Activated T-cell treated with anti-CD3 and anti-CD28 coated beads, Interleukin-2, amount 50 U/mL, for 48 hours (primary cell): ENCODE data around the gene EHHADH.
"Not testable (repeated sequence)": the region's sequence is repeated elsewhere in the genome, so short reads cannot be mapped to it uniquely, and the experiment has no call there.

ENCODE experiments used
- DNase-seq, 2 experiments: peaks; one replicate each; pipeline ENCODE4 v3.0.0-alpha.2; 2020

EHHADH gene

DNA sequence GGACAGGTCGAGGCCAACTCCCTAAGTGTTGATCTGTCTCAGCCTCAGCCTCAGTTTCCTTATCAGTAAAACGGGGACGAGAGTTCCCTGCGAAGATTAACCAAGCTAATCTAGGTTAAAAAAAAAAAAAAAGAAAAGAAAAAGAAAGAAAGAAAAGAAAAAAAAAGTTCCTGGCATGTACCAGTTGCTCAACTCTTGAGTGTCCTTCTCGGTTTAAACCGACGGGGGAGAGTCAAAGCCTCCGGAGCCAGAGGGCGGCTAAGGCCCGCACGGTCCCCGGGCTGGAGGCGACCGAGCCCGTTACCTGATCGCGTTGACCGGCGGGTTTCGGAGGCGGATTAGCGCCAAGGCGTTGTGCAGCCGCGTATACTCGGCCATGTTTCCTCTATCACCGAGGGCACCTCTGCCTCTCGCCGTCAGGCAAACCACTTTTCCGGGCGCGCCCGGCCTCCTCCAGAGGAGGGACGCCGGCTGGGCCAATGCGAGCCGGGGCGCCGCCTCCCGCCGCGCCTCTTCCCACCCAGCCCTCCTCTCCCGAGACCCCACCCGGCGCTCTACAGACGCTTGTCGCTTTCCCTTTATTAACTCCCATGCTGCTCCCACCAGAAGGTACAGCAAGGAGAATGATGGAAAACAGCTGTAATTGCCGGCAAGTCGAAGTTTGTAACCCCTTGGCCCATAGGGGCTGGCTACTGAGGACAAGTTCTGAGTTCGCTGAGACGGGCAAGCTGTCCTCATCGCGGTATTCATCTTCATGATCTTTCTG lies at the start of gene EHHADH:
EHHADH (minus strand) TSS at position 405 of the 766 bp plus-strand sequence; CDS start at position 378, 27 bp downstream.
- peak; percentile 68 to 75 for DNase-seq

DNA sequence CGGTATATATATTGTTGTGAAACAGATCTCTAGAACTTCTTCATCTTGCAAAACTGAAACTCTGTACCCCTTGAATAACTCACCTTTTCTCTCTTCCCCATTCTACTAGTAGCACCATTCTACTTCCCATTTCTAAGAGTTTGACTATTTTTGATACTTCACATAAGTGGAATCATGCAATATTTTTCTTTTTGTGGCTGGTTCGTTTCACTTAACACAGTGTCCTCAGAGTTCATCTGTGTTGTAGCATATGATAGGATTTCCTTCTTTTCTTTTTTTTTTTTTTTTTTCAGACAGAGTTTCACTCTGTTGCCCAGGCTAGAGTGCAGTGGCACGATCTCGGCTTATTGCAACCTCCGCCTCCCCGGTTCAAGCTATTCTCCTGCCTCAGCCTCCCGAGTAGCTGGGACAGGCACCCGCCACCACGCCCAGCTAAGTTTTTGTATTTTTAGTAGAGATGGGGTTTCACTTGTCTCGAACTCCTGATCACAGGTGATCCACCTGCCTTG lies 46.1 kb upstream of the EHHADH start:
- not testable (repeated sequence) for DNase-seq

DNA sequence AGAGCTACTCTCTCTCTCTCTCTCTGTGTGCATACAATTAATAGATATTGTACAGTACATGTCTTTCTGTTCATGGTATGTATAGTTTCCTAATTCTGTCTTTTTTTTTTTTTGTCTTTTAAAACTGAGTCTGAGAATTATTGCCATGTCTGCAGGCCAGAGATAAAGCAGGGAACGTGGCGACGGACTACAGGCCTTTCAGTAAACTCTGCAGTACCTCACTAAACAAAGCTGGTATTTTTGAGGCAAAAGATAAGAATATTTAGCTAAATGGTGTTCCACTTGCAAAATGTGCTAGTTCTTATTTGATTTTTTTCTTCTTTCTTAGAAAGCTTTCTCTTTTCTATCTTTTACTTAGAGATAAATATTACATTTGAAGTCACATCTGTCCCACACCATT lies 44.0 kb upstream of the EHHADH start:
- no peak for DNase-seq

DNA sequence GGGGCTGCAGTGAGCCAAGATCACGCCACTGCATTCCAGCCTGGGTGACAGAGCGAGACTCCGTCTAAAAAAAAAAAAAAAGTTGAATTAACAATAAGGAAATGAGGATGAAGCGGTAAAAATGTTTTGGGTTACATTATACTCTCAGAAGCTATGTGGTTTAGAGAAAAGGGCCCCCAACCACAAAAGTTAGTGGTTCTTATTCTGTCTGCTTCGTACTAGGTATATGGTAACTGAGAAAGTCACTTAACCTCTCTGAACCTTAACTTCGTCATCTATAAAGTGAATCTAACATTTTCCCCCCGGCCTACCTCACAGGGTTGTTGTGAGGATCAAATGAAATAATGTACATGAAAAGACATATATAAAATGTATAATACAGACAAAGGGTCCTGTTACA lies 38.4 kb upstream of the EHHADH start:
- DNase-seq, result no peak

DNA sequence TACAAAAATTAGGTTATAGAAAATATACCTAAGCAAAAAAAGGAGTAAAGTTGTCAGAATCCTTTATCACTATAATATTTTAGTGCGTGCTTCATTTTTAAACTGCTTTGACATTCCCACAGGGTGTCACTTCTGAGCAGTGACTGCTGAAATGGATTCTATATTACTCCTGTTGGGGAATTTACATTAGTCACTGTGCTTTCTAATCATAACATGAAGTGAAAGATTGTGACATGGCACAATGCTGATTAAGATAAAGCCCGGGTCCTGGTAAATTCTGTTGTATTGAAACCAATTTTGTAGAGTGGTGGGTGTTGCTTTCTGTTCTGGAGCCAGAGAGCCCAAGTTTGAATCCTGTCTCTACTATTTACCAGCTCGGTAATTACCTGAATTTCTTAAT lies 36.4 kb upstream of the EHHADH start:
- no peak for DNase-seq

DNA sequence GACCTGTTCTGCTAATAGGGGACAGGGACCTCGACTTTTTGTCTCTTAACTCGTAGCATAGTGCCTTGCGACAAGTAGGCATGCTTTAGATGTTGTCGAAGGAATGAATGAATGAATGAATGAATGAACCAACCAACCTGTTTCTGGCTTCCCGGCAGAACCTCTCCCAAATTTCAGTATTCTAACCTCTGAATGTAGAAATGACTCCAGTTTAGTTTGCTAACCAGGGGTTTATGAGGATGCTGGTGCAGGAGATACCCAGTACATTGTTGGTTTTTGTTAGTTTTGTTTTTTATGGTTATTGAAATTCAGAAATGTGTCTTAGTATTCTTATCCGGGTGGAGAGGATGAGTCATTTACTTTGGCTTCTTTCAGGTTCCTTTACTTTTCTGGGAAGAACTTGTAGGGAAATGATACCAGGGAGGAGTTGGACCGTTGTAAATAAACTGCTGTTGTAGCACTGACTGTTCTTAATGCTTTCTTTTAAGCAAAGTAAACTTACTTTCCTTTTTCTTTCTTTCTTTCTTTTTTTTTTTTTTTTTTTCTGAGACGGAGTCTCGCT lies 29.6 kb upstream of the EHHADH start:
- DNase-seq, result peak in 1 of 2 experiments; percentile 23

DNA sequence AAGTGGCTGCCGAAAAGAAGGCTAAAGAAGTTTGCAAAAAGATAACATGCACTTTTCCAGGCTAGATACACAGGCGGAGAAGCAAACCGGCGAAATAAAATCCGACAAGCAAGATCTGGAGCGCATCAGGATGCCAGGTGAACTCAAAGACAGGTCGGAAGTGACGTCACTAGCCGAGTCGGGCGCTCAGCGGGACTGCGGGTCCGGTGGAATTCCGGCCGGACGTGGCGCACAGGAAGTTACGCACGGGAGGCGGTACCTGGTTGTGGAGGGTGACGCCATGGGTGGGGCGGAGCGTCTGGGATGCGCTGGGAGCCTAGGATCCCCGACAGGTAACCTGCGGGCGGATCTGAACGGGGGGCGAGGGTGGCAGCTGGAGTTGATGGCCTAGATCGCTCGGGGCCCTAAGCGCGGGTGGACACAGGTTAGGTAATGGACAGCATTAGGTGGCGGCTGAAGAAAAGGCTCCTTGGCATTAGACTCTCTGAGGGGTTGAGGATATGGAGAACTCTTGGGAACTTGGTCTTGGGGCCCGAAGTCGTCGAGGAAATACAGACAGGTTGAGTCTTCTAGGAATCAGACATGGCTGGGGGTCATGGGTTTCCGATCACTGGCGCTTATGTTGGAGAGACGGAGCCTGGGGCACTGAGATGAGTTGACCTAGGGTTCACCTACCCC lies 29.0 kb upstream of the EHHADH start:
- DNase-seq, result peak; percentile 94 to 95

DNA sequence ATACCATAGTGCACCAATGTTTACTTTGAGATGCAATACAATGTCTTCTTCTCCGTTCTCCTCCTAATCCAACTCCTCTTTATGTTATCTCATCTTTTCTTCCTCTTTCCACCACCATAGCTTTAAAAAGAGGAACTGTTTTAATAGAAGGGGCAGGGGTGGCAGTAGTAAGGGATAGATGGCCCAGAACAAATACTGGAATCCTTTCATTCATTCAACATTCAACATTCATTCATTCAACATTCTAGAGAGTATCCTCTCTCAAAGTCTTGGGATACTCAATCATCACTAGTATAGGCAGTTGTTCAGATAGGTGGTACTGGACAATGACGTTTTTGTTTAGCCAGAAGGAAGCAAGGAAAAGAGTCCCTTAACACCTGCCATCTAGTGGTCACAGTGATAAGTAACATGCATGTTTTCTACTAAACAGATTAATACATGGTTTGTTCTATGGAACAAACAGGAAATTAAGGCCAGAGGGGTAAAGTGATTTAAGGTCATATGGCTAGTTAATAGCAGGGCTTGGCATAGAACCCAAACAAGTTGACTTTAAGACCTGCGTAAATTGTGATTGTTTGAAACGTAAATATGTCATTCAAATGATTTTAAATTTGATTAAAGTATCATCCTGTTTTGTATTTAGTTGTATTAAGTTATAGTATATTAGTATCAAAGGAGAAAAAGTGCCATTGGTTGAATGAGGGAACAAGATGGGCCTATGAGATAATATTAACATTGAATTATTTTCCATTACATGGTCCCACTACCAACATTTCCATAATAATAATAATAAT lies 26.9 kb upstream of the EHHADH start:
- no peak for DNase-seq

DNA sequence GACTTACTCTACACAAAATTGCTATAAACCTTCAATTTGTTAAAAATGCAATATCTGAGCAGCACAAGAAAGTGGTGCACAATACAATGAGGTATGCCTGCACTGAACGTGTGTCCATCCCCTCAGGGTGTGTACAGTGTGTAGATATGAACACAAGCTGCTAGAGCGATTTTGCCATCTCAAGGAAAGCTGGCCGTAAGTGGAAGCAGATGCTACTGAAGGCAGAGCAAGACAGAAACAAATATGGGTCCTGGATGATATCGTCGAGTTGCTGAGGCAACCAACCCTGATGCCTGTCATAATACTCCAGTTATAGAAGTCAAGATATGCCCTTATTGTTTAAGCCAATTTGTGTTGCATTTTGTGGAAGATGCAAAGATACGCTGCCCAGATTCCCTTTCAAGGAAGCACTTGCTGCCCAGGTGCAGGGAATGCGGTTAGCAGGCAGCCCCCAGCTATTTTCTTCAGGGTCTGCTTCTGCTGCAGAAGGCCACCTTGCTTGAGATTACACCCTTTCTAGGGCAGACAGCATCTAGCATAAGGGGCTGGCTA lies 25.8 kb upstream of the EHHADH start:
- no peak for DNase-seq

DNA sequence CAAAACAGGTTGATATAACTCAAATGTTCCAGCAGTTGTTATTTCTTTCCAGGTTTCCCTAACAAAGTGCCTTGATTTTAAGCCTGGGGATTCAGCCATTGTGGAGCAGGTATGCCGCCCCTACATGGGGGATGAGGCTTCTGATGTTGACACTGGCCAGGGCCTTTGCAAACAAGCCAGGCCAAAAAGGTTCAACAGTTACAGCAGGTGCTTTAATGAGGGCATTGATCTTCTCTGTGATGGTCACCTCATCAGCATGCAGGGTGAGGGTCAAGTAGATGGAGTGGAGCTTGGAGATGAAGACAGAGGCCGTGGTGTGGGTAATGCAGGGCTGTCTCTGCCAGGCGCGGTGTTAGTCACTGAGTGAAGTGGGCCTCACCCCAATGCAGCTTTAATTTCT lies 22.6 kb upstream of the EHHADH start:
- no peak for DNase-seq

DNA sequence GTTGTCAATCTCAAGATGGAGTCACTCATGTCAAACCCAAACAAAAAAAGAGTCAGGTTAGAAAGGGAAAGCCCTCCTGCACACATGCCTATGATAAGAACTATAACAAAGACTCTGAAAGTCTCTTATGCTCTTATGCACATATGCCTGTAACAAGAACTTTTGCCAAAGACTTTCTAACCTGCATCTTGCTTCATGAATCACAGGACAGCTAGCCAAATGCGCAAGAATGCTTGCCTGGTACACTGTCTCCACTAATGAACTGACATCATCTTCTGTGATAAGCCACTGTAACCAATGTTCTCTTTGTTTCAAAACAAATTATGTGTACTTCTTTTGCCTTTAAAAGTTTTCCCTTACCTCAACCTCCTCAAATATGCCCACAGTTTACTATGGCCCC lies 18.2 kb upstream of the EHHADH start:
- no peak for DNase-seq

DNA sequence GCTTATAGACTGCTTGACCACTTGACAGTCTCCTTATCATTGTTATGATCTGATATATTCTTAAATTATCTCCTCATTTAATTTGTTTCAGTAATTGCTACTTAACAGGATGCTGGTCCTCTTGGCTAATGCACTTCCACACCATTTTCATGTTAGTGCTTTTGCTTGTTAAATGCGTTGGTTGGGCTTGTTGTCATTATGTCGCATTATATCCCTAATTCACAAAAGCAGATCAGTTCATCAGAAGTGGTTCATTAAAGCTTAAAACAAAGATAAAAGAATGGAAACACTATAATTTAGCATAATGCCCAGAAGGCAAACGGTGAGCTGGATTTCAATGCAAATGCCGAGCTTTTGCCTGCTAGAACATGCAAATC lies 17.1 kb upstream of the EHHADH start:
- DNase-seq, result no peak

DNA sequence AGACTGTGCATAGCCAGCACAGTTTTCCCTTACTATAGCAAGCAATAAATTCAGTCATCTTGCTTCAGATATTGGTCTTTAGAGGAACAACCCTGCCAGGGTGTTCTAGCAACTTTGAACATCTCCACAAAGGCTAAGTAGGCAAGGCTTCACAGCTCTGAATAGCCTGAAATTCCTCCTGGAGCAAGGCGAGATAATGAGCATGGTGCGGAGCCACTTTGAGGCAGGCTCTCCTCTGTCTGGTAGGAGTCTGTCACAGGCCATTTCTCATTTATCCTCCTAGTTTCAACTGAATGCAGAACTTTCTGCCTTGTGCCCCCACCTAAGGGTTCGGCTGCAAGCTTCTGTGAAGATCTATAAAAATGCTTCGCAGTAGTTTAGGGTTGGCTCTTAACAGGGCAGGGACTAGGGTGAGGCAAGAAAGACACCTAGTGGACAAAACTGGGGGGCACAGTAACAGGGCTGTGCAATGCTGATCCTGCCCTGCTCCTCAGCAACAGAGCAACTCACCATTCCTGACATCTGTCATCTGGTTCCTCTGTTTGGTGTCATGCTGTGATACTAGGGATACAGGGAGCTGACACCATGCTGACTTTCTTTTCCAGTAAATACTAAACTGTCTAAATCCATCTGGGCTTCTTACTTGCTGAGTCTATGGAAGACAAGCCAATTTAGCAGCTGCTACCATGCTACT lies 16.6 kb upstream of the EHHADH start:
- no peak for DNase-seq

DNA sequence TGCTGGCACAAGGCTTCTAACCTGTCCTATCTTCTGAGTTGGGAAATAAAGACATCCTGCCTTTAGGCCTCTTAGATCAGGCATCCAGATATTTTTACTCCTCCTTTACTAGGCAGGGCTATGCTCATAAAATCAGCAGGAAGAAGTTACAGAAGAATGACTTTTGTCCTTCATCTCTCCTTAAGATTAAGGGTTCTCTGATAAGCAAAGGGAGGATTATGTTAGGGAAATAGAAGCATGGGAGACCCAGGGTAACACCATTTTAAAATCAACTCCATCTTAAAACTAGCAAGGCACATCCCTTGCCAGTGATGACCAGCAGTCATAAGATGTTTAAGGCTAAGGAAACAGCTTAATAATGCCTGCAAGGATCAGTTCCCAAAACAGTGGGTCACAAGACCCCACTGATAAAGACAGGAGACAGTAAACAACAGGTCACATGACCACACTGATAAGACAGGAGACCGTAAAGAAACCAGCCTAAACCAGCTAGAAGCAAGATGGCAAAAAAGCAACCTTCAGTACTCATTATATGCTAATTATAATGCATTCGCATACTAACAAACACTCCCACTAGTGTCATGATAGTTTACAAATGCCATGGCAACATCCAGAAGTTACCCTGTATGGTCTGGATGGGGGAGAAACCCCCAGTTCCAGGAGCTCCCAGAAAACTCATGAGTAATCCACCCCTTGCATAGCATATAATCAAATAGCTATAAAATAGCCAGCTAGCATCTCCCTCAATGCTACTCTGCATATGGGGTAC lies 14.5 kb upstream of the EHHADH start:
- no peak for DNase-seq

DNA sequence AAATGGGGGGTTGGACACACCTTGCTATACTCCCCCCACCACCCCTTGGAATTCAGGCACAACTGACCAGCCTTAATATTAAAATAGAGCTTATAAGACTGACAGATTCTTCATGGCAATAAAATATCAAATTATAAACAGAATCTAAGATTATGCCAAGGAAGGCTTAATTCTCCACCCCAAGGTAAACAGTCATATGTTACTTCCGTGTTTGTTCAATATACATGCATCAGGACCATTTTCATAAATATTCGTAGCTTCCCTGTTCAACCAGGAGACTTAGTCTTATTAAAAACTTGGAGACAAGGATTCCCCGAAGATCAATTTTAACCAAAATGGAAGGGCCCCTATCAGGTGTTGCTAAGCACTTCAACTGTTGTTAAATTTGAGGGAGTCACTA lies 13.3 kb upstream of the EHHADH start:
- no peak for DNase-seq

DNA sequence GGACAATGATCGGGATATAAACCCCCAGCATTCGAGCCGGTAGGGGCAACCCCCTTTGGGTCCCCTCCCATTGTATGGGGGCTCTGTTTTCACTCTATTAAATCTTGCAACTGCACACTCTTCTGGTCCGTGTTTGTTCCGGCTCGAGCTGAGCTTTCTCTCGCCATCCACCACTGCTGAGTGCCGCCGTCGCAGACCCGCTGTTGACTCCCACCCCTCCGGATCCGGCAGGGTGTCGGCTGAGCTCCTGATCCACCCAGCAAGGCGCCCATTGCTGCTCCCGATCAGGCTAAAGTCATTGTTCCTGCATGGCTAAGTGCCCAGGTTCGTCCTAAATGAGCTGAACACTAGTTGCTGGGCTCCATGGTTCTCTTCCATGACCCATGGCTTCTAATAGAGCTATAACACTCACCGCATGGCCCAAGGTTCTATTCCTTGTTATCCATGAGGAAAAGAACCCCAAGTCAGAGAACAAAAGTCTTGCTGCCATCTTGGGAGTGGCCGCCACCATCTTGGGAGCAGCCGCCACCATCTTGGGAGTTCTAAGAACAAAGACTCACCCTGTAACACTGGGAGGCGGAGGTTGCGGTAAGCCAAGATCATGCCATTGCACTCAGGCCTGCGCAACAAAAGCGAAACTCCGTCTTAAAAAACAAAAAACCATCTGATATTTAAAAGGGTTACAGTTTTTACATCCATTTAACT lies 11.2 kb upstream of the EHHADH start:
- DNase-seq, result no peak

DNA sequence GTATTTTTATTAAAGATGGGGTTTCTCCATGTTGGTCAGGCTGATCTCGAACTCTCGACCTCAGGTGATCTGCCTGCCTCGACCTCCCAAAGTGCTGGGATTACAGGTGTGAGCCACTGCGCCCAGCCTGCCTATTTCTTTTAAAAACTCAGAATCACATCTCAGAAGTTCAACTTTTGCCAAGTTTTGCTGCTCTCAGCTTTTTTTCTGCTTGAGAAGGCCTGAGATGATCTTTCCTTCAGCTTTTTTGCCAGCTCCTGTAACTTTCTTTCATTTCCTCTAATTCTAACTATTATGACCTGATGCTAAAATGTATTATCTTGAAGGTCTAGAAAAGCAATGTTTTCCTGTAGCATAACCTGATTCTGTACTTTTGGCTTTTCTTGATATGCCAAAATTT lies 9.6 kb upstream of the EHHADH start:
- no peak for DNase-seq

DNA sequence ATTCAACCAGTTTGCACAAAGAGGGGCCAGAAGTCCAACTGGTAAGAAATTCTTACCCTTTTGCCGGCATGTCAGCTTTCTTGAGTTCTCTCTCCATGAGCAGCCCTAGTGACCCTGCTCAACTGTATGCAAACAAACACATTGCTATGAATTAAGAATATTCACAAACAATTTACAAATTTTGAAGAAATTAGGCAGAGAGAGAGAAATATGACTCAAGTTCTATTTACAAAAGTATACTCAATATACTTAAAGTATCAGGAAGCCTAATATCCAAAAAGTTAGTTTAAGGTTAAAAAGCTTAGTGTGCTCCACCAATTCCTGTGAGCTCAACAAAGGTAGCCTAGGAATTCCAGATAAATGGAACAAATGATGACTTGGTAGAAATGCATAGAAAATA lies 3.5 kb upstream of the EHHADH start:
- no peak for DNase-seq

DNA sequence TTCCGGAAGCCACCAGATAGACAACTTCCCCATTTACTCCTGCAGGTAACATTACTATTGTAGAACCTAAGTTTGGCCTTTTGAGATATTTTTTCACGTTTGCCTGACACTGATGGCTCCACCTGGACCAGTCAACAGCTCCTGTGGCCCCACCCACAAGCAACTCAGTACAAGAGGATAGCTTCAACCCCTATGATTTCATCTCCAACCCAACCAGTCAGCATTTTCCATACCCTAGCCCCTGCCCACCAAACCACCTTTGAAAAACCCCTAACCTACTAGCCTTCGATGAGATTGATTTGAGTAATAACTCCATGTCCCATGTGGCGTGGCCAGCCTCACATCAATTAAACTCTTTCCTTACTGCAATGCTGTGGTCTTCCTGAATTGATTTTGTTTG lies 950 bp upstream of the EHHADH start:
- peak in 1 of 2 experiments; percentile 21 for DNase-seq

DNA sequence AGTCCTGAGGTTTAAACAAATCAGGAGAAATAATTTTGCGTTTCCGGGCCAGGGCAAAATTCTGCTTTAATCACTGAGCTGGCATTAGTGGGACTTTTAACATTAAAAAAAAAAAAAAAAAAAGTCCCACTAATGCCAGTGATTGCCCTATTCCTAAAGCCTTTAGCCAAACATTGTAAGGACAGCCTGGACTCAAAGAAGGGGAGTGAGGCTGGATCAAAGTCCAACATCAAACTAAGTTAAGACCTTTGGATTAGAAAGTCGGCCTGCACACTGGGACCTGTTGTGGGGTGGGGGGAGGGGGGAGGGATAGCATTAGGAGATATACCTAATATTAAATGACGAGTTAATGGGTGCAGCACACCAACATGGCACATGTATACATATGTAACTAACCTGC lies 716 bp downstream of the EHHADH start:
- not testable (repeated sequence) for DNase-seq

DNA sequence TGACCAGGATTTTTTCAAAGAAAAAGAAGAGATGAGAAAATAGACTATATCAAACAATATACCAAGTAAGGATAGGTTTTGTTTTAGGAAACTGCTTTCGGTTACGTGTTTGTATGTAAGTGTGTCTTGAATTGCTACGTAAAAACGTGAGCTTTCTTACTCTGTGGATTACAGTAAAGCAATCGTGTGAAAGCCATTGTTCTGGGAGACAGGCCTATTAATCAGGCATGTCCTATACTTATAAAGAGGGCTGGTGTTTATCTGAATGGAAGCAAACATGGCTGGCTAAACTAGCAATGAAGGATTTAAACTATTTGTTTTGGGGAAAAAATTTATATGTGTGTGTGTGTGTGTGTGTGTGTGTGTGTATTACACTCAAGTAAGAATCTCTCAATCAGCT lies 2.6 kb downstream of the EHHADH start:
- no peak for DNase-seq
